Neural progenitor cell (in vitro differentiated cells): ENCODE measurements around the gene ZFP36L2. TPM values are rescaled to one million over a fixed set of nuclear protein-coding genes. Genes with fewer than 3 reads are reported as not detected.

Experiments
- DNase-seq: peaks from one replicate; pipeline ENCODE4 v3.0.0-alpha.2; 2016; ENCODE audit warnings: low spot score
- H2AFZ ChIP-seq: fragments of 200-600 bp; sonication (generic); replicated peaks from 2 replicates; pipeline ENCODE4 v1.6.1; 2016; ENCODE audit warnings: antibody characterized with exemption
- H3F3A ChIP-seq: fragments of 200-600 bp; sonication (generic); 2 replicates; pipeline ENCODE4 v1.6.1; 2016; ENCODE audit warnings: antibody characterized with exemption, low read depth
- H3K27ac ChIP-seq: fragments of 200-600 bp; sonication (generic); 2 replicates; pipeline ENCODE4 v1.5.1; 2016; ENCODE audit warnings: mild to moderate bottlenecking
- H3K27me3 ChIP-seq: fragments of 200-600 bp; sonication (generic); 2 replicates; pipeline ENCODE4 v1.6.1; 2016; ENCODE audit warnings: mild to moderate bottlenecking, moderate library complexity
- H3K36me3 ChIP-seq: fragments of 200-600 bp; sonication (generic); 2 replicates; pipeline ENCODE4 v1.5.1; 2016
- H3K4me1 ChIP-seq: fragments of 200-600 bp; sonication (generic); 2 replicates; pipeline ENCODE4 v1.6.1; 2016; ENCODE audit warnings: mixed run types
- H3K4me2 ChIP-seq: fragments of 200-600 bp; sonication (generic); 2 replicates; pipeline ENCODE4 v1.6.1; 2016
- H3K4me3 ChIP-seq: fragments of 200-600 bp; sonication (generic); 2 replicates; pipeline ENCODE4 v1.5.1; 2016
- H3K79me2 ChIP-seq: fragments of 200-600 bp; sonication (generic); 2 replicates; pipeline ENCODE4 v1.6.1; 2016; ENCODE audit warnings: low read depth
- H3K9ac ChIP-seq: fragments of 200-600 bp; sonication (generic); 2 replicates; pipeline ENCODE4 v1.6.1; 2016
- H3K9me3 ChIP-seq: fragments of 200-600 bp; sonication (generic); 2 replicates; pipeline ENCODE4 v1.5.1; 2016; ENCODE audit warnings: low read depth
- H4K20me1 ChIP-seq: fragments of 200-600 bp; sonication (generic); 2 replicates; pipeline ENCODE4 v1.6.1; 2016; ENCODE audit warnings: low read depth
- H3K27ac Mint-ChIP-seq: 3 replicates; pipeline ENCODE4 v1.8.0; 2021; ENCODE audit warnings: mixed read lengths
- H3K27me3 Mint-ChIP-seq: 2 replicates; pipeline ENCODE4 v1.8.0; 2022; ENCODE audit warnings: low read depth, mild to moderate bottlenecking, inconsistent platforms, moderate library complexity, mixed read lengths; ENCODE audit not compliant: insufficient read depth
- H3K36me3 Mint-ChIP-seq: 3 replicates; pipeline ENCODE4 v1.8.0; 2021; ENCODE audit warnings: mixed read lengths
- H3K4me1 Mint-ChIP-seq: 3 replicates; pipeline ENCODE4 v1.8.0; 2021; ENCODE audit warnings: mixed read lengths
- H3K4me3 Mint-ChIP-seq: 3 replicates; pipeline ENCODE4 v1.8.0; 2021; ENCODE audit warnings: mild to moderate bottlenecking, moderate library complexity, mixed read lengths
- H3K9me3 Mint-ChIP-seq: 3 replicates; pipeline ENCODE4 v1.8.0; 2020; ENCODE audit warnings: mixed read lengths
- CTCF ChIP-seq: fragments of 200-600 bp; sonication (generic); IDR thresholded peaks from 2 replicates; pipeline ENCODE4 v1.5.1; 2017; ENCODE audit warnings: antibody characterized with exemption, mild to moderate bottlenecking
- EZH2 ChIP-seq: fragments of 200-600 bp; sonication (generic); IDR thresholded peaks from 2 replicates; pipeline ENCODE4 v1.6.1; 2017; ENCODE audit warnings: antibody characterized with exemption, mild to moderate bottlenecking, moderate library complexity
- EZH2phosphoT487 ChIP-seq: fragments of 200-600 bp; sonication (generic); IDR thresholded peaks from 2 replicates; pipeline ENCODE4 v1.6.1; 2017; ENCODE audit warnings: antibody characterized with exemption
- total RNA-seq: library from RNA; depleted of rRNA; stranded (reverse); fragments of >200 nt; gene quantifications from 2 replicates; pipeline ENCODE4 v1.2.3, GENCODE V29; 2015; ENCODE audit warnings: low replicate concordance

Gene ZFP36L2
- total RNA-seq, 1 donor from 2014 or later = 13.8 TPM

- H3K36me3 ChIP-seq = no peaks in the 10 kb centered on the region
- Mint-ChIP-seq H3K36me3 (peaks cover 9% of the 10 kb centered on the region), H3K4me3 (no peak overlapping the region), H3K4me1 (peaks cover 21% of the 10 kb centered on the region), H3K9me3 (no peaks in the 10 kb centered on the region), H3K27ac (no peak overlapping the region), H3K27me3 (peaks cover 4% of the 10 kb centered on the region)
- H3K27me3 ChIP-seq = no peaks in the 10 kb centered on the region
- peaks cover 19% of the 10 kb centered on the region for H3K4me1 ChIP-seq
- DNase-seq = no peak
- H3K79me2 ChIP-seq = no peaks in the 10 kb centered on the region
- no peaks in the 10 kb centered on the region for H3K9me3 ChIP-seq
- no peak overlapping the region for H3K4me3 ChIP-seq
- H4K20me1 ChIP-seq = no peaks in the 10 kb centered on the region
- no peak for TF ChIP-seq CTCF
- H3K27ac ChIP-seq = no peak overlapping the region
- no peak overlapping the region for H3K4me2 ChIP-seq
- H3K9ac ChIP-seq = no peak overlapping the region
- no peaks in the 10 kb centered on the region for H3F3A ChIP-seq
- H2AFZ ChIP-seq = no peak overlapping the region
Observed at GRCh38 chr2:43262951-43263350, 36.5 kb upstream of the ZFP36L2 start.

DNA sequence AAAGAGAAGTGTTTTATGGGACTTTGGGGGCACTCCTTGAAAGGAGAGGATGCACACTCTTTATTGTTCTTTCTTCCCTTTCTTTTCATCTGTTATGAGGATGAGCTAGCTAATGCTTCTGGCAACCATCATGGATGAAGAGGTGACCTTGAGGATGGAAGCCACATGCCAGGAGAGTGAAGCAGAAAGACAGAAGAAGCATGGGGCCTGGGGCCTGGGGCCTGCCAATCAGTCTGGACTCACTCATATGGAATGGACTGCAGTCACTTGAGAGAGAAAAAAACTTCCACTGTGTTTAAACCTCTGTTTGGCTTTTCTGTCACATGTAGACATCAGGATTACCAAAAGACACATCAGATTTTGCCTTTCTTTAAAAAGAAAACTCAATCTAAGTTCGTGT is 35.8 kb upstream of the ZFP36L2 start:
- no peaks in the 10 kb centered on the region for H3F3A ChIP-seq
- H3K79me2 ChIP-seq = no peaks in the 10 kb centered on the region
- H3K4me3 Mint-ChIP-seq = no peak overlapping the region
- no peak for DNase-seq
- no peaks in the 10 kb centered on the region for H3K9me3 Mint-ChIP-seq
- H3K27ac ChIP-seq = no peak overlapping the region
- H3K27me3 ChIP-seq = no peaks in the 10 kb centered on the region
- peaks cover 9% of the 10 kb centered on the region for H3K36me3 Mint-ChIP-seq
- no peaks in the 10 kb centered on the region for H3K36me3 ChIP-seq
- no peak overlapping the region for H2AFZ ChIP-seq
- no peaks in the 10 kb centered on the region for H3K9me3 ChIP-seq
- H3K4me1 Mint-ChIP-seq = peaks cover 17% of the 10 kb centered on the region
- H3K27ac Mint-ChIP-seq = no peak overlapping the region
- H3K9ac ChIP-seq = no peak overlapping the region
- H3K4me2 ChIP-seq = no peak overlapping the region
- no peak overlapping the region for H3K4me3 ChIP-seq
- TF ChIP-seq CTCF (no peak), EZH2phosphoT487 (no peak), EZH2 (no peak)
- H3K27me3 Mint-ChIP-seq = peaks cover 4% of the 10 kb centered on the region
- no peaks in the 10 kb centered on the region for H4K20me1 ChIP-seq
- peaks cover 16% of the 10 kb centered on the region for H3K4me1 ChIP-seq

- Mint-ChIP-seq H3K27ac (no peak overlapping the region), H3K9me3 (no peaks in the 10 kb centered on the region), H3K27me3 (peaks cover 3% of the 10 kb centered on the region), H3K4me1 (peaks cover 7% of the 10 kb centered on the region), H3K36me3 (peaks cover 5% of the 10 kb centered on the region), H3K4me3 (no peak overlapping the region)
- DNase-seq = no peak
- Histone ChIP-seq H3K9ac (no peak overlapping the region), H4K20me1 (no peaks in the 10 kb centered on the region), H3K36me3 (no peaks in the 10 kb centered on the region), H3K4me3 (no peak overlapping the region), H3K27ac (no peak overlapping the region), H3K4me1 (peaks cover 5% of the 10 kb centered on the region), H2AFZ (no peak overlapping the region), H3K27me3 (no peaks in the 10 kb centered on the region), H3K79me2 (no peaks in the 10 kb centered on the region), H3K9me3 (no peaks in the 10 kb centered on the region), H3K4me2 (no peak overlapping the region), H3F3A (no peaks in the 10 kb centered on the region)
- TF ChIP-seq EZH2phosphoT487 (no peak), CTCF (no peak), EZH2 (no peak)
Observed at GRCh38 chr2:43259512-43259911, 33.1 kb upstream of the ZFP36L2 start.
